ENCODE measurements around the gene AGO1. TPM values are rescaled to one million over a fixed set of nuclear protein-coding genes. Genes with fewer than 3 reads are reported as not detected.

The AGO1 gene
- total and polyA plus RNA-seq, 8 donors: 2.2 to 20.3 (median 10.1) TPM

DNA sequence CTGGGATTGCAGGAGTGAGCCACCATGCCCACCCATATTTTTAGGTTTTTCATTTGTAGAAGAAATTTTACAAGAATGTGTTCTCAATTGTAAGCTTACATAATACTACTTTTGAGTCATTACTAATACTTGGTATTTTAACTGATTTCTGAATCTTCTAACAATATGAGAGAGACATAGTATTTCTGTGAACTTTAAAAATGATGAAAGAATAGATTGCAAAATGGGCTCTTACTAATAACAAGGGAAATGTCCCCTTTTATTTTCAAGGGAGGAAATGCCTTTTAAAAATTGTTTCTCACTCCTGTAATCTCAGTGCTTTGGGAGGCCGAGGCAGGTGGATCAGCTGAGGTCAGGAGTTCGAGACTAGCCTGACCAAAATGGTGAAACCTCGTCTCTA is 53.8 kb downstream of the AGO1 start:
- Histone ChIP-seq H3K27me3 (no peaks in the 10 kb centered on the region), H3K9me3 (no peaks in the 10 kb centered on the region), H3K4me3 (no peak overlapping the region), H3K27ac (peak overlapping the region in 1 of 5 donors; percentile 14), H3K4me1 (peaks cover 0 to 60% (median 32%) of the 10 kb centered on the region in 4 donors), H3K36me3 (no peaks in the 10 kb centered on the region)
- no peak for DNase-seq
- whole genome bisulfite sequencing, 5 donors: 93 to 100% (median 93%) methylated on average over 3 of the region's 3 CpGs
- TF ChIP-seq POLR2AphosphoS5 (IDR thresholded peaks at IDR 0.05) (no peak), POLR2A (IDR thresholded peaks at IDR 0.05) (no peak), CTCF (IDR thresholded peaks at IDR 0.05) (no peak), EP300 (IDR thresholded peaks at IDR 0.05) (no peak)
- intact Hi-C loops (cut with DNase I; ENCODE audit: low total_unique reads): no loop called here

DNA sequence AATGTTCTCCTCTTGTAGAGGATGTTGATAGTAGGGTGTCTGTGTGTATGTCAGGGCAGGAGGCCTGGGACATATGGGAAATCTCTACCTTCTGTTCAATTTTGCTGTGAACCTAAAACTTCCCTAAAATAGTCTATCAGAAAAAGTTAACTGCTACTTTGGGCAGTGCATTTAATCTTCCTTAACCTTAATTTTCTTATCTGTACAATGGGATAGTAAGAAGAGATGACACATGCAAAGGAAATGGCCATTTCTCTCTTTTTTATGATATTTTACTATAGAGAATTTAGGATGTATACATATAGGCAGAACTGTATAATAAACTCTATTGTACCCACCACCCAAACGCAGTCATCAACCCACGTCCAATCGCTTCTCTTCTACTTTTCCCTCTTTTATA is 56.5 kb downstream of the AGO1 start:
- intact Hi-C loops (cut with DNase I; ENCODE audit: low total_unique reads): no loop called here
- Histone ChIP-seq H3K36me3 (no peaks in the 10 kb centered on the region), H3K27me3 (no peaks in the 10 kb centered on the region), H3K27ac (no peak overlapping the region), H3K4me1 (peaks cover 0 to 54% (median 16%) of the 10 kb centered on the region in 4 donors), H3K4me3 (no peak overlapping the region), H3K9me3 (no peaks in the 10 kb centered on the region)
- WGBS, 5 donors: 92 to 100% (median 96%) methylated on average over 3 of the region's 3 CpGs
- no peak for DNase-seq
- TF ChIP-seq CTCF (IDR thresholded peaks at IDR 0.05) (no peak), POLR2A (IDR thresholded peaks at IDR 0.05) (no peak), POLR2AphosphoS5 (IDR thresholded peaks at IDR 0.05) (no peak), EP300 (IDR thresholded peaks at IDR 0.05) (no peak)

GRCh38 chr1:35945327-35945726 is 62.3 kb downstream of the AGO1 start:
- Histone ChIP-seq H3K9me3 (no peaks in the 10 kb centered on the region), H3K4me1 (peaks cover 0 to 28% (median 5%) of the 10 kb centered on the region in 4 donors), H3K27ac (no peak overlapping the region), H3K27me3 (no peaks in the 10 kb centered on the region), H3K4me3 (no peak overlapping the region), H3K36me3 (peaks cover 0 to 7% (median 3%) of the 10 kb centered on the region in 4 donors)
- TF ChIP-seq POLR2A (IDR thresholded peaks at IDR 0.05): no peak
- TF ChIP-seq POLR2AphosphoS5 (IDR thresholded peaks at IDR 0.05): no peak
- TF ChIP-seq CTCF (IDR thresholded peaks at IDR 0.05): no peak
- no peak for TF ChIP-seq EP300 (IDR thresholded peaks at IDR 0.05)
- WGBS, 5 donors: 51 to 61% (median 55%) methylated on average over 2 of the region's 2 CpGs
- intact Hi-C loops (cut with DNase I; ENCODE audit: low total_unique reads): no loop called here
- no peak for DNase-seq

DNA sequence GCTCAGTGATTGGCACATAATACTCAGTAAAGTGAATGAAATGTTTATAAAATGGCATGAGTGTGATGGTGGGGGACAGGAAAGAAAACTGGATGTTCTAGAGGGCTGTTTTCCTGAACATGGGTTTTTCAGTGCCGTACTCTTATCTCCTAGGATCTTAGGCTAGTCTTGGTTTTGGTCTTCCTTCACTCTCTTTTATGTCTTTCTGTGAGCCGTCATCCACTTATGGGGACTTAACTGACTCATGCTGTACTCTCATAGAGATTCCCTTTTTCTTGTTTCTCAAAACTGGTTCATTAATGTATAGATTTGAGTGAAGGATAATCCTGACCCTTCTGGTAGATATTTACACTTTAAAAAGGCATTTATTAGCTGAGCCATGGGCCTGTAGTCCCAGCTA is 64.5 kb downstream of the AGO1 start:
- Histone ChIP-seq H3K27ac (no peak overlapping the region), H3K4me3 (no peak overlapping the region), H3K9me3 (no peaks in the 10 kb centered on the region), H3K27me3 (no peaks in the 10 kb centered on the region), H3K36me3 (peaks cover 0 to 10% (median 3%) of the 10 kb centered on the region in 4 donors), H3K4me1 (peaks cover 0 to 13% (median 0%) of the 10 kb centered on the region in 4 donors)
- no peak for TF ChIP-seq CTCF (IDR thresholded peaks at IDR 0.05)
- TF ChIP-seq EP300 (IDR thresholded peaks at IDR 0.05): no peak
- no peak for TF ChIP-seq POLR2A (IDR thresholded peaks at IDR 0.05)
- no peak for TF ChIP-seq POLR2AphosphoS5 (IDR thresholded peaks at IDR 0.05)
- no peak for DNase-seq
- 82 to 98% (median 91%) methylated on average over 2 of the region's 2 CpGs for WGBS, 5 donors
- intact Hi-C loops (cut with DNase I; ENCODE audit: low total_unique reads): no loop called here
